GM12872 (cell line): ENCODE measurements around the gene BAAT.

Source experiments
- CTCF ChIP-seq: IDR thresholded peaks from 3 replicates; pipeline ENCODE4 v1.5.1; 2011; ENCODE audit warnings: low read depth, mild to moderate bottlenecking, low read length, moderate library complexity; ENCODE audit not compliant: insufficient read depth

The BAAT gene

DNA sequence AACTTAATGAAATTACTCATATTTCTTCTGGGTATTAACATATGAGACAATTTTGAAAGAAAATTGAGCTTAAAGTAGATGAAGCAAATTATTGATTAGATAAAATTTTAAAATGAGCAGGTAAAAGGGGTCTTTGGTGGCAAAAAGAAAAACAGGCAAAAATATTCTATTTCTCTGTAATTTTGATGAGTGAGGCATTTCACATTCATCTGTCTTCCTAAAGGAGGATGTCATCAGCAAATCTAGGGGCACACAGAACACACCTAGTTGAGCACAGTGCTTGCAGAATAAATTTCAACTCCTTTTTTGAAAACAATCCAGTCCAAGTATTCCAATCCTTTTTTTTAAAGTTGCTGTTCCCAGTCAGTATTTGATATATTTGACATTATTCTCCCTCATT is 30.0 kb upstream of the BAAT start:
- no peak for TF ChIP-seq CTCF

GRCh38 chr9:101409079-101409477 is 24.3 kb upstream of the BAAT start:
- TF ChIP-seq CTCF: no peak

DNA sequence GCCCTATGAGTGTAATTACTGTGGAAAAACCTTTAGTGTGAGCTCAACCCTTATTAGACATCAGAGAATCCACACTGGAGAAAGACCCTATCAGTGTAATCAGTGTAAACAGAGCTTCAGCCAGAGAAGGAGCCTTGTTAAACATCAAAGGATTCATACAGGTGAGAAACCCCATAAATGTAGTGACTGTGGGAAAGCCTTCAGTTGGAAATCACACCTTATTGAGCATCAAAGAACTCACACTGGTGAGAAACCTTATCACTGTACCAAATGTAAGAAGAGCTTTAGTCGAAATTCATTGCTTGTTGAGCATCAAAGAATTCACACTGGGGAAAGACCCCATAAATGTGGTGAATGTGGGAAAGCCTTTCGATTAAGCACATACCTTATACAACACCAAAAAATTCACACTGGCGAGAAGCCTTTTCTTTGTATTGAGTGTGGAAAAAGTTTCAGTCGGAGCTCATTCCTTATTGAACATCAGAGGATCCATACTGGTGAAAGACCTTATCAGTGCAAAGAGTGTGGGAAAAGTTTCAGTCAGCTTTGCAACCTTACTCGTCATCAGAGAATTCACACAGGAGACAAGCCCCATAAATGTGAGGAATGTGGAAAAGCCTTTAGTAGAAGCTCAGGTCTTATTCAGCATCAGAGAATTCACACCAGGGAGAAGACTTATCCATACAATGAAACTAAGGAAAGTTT is 23.7 kb upstream of the BAAT start:
- no peak for TF ChIP-seq CTCF

GRCh38 chr9:101403516-101404285 is 18.9 kb upstream of the BAAT start:
- TF ChIP-seq CTCF: no peak

DNA sequence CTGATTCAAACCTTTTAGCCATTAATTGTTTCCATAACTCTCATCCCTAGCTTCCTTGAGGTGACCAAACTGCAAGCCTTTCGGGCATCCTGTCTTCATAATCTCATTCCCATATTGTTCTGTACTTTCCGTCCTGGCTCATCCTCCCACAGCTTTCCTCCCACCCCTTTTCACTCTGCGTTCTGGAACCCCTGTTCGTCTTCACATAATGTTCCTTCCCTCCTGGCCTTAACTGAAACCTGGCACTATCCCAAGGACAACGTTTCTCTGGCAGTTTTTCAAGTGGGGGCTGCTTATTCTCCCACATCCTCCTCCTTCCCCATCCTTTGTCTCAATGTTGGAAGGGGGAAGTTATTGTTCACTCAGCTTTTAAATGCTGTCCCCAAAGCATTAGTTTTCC is 15.3 kb upstream of the BAAT start:
- TF ChIP-seq CTCF: no peak

- TF ChIP-seq CTCF: no peak
These were observed 14.8 kb upstream of the BAAT start for GRCh38 chr9:101399643-101399970.

- no peak for TF ChIP-seq CTCF
These were observed 14.3 kb upstream of the BAAT start for GRCh38 chr9:101398930-101399642.
